Hair follicular keratinocyte (primary cell): ENCODE data around the gene OR52N4. TPM values are rescaled to one million over a fixed set of nuclear protein-coding genes. Genes with fewer than 3 reads are reported as not detected.

Source experiments
- total RNA-seq: library from RNA; depleted of rRNA; stranded (reverse); fragments of >200 nt; gene quantifications from 2 replicates; pipeline ENCODE4 v1.2.3, GENCODE V29; 2015

Gene OR52N4
- total RNA-seq: not detected in 2 replicates

GRCh38 chr11:5753943-5754342 lies at the start of gene OR52N4:
Gene OR52N4 (plus strand): TSS chr11:5754243. CDS start chr11:5754741, 498 bp downstream.

GRCh38 chr11:5736396-5736795 lies 17.6 kb upstream of the OR52N4 start, which contains the start of gene OR56B1:
Gene OR56B1 (plus strand): TSS chr11:5736448. CDS start chr11:5736517, 69 bp downstream.

GRCh38 chr11:5783255-5783654 lies 29.2 kb downstream of the OR52N4 start, which contains the start of gene OR52N5:
Gene OR52N5 (minus strand): TSS chr11:5783355. CDS start chr11:5778634, 4,721 bp downstream.

GRCh38 chr11:5791165-5791564 lies 37.1 kb downstream of the OR52N4 start, which contains the start of gene OR52N1:
Gene OR52N1 (minus strand): TSS chr11:5791265. CDS start chr11:5788816, 2,449 bp downstream.

Other genes starting within 250 kb of the OR52N4 start
- gene UBQLN3, start 244.3 kb upstream of the OR52N4 start, total RNA-seq: not detected in 2 replicates
- gene UBQLNL, start 237.5 kb upstream of the OR52N4 start, total RNA-seq: not detected in 2 replicates
- not detected in 2 replicates for gene OR52H1, start 205.7 kb upstream of the OR52N4 start, total RNA-seq
- not detected in 2 replicates for gene OR52B6, start 173.4 kb upstream of the OR52N4 start, total RNA-seq
- 2.7 and 2.8 TPM in 2 replicates for gene TRIM6, start 157.6 kb upstream of the OR52N4 start, total RNA-seq
- 4.9 and 6.5 TPM in 2 replicates for gene TRIM34, start 129.2 kb upstream of the OR52N4 start, total RNA-seq
- 27.4 and 31.2 TPM in 2 replicates for gene TRIM5, start 69.2 kb upstream of the OR52N4 start, total RNA-seq
- 18.9 and 41.5 TPM in 2 replicates for gene TRIM22, start 64.5 kb upstream of the OR52N4 start, total RNA-seq
- not detected in 2 replicates for gene OR56B1, start 17.8 kb upstream of the OR52N4 start, total RNA-seq
- not detected in 2 replicates for gene OR52N5, start 29.1 kb downstream of the OR52N4 start, total RNA-seq
- gene OR52N1, start 37.0 kb downstream of the OR52N4 start, total RNA-seq: not detected in 2 replicates
- gene OR52N2, start 54.7 kb downstream of the OR52N4 start, total RNA-seq: not detected in 2 replicates
- gene OR52E6, start 87.7 kb downstream of the OR52N4 start, total RNA-seq: not detected in 2 replicates
- gene OR52E8, start 103.4 kb downstream of the OR52N4 start, total RNA-seq: not detected in 2 replicates
- not detected in 2 replicates for gene OR52E4, start 126.4 kb downstream of the OR52N4 start, total RNA-seq
- not detected in 2 replicates for gene OR52E5, start 139.0 kb downstream of the OR52N4 start, total RNA-seq
- gene OR56A3, start 188.0 kb downstream of the OR52N4 start, total RNA-seq: not detected in 2 replicates
- gene OR56A5, start 214.3 kb downstream of the OR52N4 start, total RNA-seq: not detected in 2 replicates
- gene OR52L1, start 232.7 kb downstream of the OR52N4 start, total RNA-seq: not detected in 2 replicates